SIG-M5 treated with dmso at 0.1 percent for 504 hours (cell line): ENCODE results near the gene RASSF5.
A peak's percentile ranks its signal among the peaks of the same experiment; 100 is the strongest.

Experiments used
- DNase-seq: peaks from one replicate; lab custom pipeline; 2025; ENCODE audit not compliant: unreplicated experiment; lab: John Stamatoyannopoulos, UW

Gene RASSF5

DNA sequence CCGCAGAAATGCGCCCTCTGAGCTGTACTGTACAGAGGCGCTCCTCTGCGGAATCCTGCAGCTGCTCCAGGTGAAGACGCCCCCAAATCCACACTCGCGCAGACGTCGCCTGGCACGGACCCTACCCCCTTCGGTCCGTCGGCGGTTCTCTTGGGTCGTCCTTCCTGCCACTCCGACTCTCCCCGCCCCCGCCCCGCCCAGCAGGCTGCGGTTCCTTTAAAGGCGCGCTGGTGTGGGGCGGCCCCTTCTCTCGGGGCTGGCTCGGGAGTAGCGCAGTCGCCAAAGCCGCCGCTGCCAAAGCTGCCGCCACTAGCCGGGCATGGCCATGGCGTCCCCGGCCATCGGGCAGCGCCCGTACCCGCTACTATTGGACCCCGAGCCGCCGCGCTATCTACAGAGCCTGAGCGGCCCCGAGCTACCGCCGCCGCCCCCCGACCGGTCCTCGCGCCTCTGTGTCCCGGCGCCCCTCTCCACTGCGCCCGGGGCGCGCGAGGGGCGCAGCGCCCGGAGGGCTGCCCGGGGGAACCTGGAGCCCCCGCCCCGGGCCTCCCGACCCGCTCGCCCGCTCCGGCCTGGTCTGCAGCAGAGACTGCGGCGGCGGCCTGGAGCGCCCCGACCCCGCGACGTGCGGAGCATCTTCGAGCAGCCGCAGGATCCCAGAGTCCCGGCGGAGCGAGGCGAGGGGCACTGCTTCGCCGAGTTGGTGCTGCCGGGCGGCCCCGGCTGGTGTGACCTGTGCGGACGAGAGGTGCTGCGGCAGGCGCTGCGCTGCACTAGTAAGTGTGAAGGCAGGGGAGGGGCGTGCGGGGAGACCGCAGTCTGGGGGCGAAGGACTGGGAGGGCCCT is at the start of gene RASSF5:
RASSF5 (plus strand) TSS at position 248 of the 846 bp plus-strand sequence; CDS start at position 320, 72 bp downstream.
- DNase-seq = peak; percentile 76

DNA sequence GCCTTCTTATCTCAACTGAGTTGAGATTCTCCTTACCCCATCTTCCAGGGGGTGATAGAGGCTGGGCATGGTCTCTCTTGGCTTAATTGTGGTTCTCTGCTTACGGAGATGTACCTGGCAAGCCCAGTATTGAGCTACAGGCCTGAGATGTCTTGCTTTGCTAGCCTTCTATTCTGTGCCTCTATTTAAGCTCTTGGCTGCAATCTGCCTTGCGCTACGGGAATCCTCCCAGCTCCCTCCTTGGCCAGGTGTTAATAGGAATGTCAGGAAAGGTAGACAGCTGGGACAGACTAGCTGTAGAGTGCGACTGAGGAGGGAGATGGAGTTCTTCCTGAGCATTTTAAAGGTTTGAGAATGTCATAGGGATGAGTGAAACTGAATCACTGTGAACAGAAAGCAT is 47.6 kb upstream of the RASSF5 start:
- DNase-seq = no peak

DNA sequence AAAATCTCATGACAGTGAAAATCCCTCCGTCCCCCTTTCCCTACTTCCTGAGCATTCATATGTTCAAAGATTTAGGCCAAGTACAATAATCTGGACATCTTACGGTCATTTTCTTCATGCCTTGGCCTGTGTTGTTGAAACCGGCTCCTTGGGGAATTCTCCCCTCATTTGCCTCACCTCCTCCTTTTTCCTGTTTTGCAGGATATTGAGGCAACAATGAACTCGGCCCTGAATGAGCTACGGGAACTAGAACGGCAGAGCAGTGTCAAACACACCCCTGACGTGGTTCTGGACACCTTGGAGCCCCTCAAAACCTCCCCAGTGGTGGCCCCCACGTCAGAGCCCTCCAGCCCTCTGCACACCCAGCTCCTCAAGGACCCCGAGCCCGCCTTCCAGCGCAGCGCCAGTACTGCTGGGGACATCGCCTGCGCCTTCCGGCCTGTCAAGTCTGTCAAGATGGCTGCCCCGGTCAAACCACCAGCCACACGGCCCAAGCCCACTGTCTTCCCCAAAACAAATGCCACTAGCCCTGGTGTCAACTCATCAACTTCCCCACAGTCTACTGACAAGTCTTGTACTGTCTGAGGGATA is 46.4 kb upstream of the RASSF5 start:
- DNase-seq = no peak

DNA sequence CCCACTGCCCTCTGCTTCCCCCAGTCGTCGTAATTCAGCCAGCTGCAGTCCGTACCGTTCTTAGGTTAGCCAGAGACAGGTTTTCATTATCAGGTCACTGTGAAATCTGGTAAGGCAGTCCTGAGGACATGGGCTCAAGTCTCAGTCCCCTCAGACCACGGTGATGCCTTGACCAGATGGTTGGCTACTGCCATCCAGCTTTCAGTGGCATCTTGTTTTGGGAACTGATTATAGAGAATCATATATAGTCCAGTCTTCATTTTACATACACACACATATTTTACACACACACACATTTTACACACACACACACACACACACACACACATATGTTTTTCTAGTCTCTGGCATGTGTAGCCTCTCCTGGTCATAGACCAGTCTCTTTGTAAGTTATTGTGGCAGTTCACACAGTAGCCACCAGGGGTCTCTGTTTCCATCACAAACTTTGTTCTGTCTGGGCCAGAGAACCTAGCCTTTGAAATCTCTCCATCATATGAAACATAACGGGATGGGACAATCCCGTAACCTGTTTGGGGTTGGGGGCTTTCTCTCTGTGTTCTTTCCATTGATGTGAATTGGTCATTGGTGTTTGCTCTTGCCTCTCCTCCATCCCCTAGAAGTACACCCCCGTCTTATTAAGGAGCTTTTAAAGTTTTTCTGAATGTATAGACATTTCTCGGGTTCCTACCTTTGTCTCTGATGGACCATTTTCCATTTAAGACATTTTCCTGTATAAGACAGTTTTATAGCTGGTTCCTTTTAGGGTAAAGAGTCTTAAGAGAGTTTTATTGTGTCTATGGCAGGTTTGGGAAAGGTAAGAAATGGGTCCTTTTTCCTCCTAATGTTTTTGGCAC is 45.5 kb upstream of the RASSF5 start:
- DNase-seq = peak; percentile 80

- DNase-seq = no peak
These were observed 44.2 kb upstream of the RASSF5 start for GRCh38 chr1:206463137-206463536.

- DNase-seq = no peak
These were observed 43.4 kb upstream of the RASSF5 start for GRCh38 chr1:206463911-206464310.

- DNase-seq = peak; percentile 53
These were observed 42.8 kb upstream of the RASSF5 start for GRCh38 chr1:206464456-206464964.

- no peak for DNase-seq
These were observed 41.4 kb upstream of the RASSF5 start for GRCh38 chr1:206465951-206466350.

DNA sequence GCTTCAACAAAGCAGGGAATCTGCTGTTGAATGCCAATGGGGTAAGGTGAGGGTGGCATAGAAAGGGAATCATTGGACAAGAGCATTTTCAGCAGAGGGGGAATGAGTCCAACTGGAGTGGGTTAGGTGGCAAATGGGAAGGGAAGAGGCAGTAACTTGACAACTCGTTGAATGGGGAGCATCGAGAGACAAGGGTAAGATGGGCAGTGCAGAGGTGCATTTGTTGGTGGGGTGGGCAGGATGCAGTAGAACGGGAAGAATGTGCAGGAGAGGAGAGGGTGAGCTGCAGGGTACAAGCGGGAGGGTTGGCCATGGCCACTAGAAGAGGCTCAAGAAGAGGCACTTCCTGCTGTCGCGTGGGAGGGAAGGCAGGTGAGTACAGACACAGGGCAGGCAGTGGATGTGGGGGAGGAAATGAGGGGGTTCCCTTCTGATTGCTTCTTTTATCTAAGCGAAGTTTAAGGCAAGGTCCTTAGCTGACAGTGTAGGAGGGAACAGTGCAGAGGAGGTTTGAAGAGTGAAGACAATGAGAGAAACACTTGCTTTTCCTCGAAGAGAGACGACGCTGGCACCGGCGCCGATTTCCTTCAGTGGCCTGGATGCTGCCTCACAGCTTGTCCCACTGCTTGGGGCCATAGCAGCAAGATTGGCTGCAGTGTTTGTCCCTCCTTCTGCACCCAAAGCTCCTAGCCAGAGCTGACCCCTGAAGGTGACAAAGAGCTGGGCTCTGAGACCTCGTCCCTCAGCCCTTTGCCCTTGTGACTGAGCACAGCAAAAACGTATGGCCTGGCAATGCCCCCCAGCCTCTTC is 40.3 kb upstream of the RASSF5 start:
- no peak for DNase-seq

DNA sequence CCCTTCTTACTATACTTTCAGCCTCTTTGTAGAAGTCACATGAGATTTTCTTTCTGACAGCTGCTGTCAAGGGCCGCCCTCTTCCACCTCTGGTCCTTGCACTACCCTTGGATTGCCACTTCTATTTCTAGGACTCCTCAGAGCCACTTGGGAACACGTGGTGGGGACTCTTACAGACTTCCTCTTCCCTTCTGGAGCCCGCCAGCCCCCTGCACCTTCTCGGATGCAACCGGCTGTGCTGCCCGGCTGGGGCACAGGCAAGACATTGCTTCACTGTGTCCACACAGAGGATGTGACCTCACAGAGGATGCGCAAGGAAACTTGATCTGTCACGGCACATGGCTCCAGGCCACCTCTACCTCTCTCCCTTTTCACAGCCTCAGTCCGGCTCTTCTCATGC is 39.4 kb upstream of the RASSF5 start:
- peak; percentile 99 for DNase-seq

DNA sequence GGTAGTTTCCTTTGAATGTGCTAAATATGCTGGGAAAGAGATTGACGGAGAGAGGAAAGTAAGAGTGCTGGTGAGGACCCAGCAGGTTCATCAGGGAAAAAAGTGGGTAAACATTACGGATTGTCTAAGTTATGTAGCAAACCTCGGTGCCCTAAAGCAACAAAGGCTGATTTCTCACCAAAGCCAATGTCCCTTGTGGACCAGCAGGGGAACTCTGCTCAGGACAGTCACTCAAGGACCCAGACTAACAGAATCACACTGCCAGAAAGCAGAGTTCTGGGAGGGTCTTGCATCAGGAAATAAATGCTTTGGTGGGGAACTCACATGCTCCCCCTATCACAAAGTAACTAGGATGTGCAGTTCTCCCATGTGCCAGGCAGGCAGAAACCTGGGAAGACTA is 38.8 kb upstream of the RASSF5 start:
- peak; percentile 51 for DNase-seq

GRCh38 chr1:206469411-206469932 is 37.9 kb upstream of the RASSF5 start:
- no peak for DNase-seq

- peak; percentile 98 for DNase-seq
These were observed 37.2 kb upstream of the RASSF5 start, which contains the start of gene IKBKE for GRCh38 chr1:206469933-206470691. IKBKE (plus strand) TSS chr1:206470476; CDS start chr1:206473228, 2,752 bp downstream.

DNA sequence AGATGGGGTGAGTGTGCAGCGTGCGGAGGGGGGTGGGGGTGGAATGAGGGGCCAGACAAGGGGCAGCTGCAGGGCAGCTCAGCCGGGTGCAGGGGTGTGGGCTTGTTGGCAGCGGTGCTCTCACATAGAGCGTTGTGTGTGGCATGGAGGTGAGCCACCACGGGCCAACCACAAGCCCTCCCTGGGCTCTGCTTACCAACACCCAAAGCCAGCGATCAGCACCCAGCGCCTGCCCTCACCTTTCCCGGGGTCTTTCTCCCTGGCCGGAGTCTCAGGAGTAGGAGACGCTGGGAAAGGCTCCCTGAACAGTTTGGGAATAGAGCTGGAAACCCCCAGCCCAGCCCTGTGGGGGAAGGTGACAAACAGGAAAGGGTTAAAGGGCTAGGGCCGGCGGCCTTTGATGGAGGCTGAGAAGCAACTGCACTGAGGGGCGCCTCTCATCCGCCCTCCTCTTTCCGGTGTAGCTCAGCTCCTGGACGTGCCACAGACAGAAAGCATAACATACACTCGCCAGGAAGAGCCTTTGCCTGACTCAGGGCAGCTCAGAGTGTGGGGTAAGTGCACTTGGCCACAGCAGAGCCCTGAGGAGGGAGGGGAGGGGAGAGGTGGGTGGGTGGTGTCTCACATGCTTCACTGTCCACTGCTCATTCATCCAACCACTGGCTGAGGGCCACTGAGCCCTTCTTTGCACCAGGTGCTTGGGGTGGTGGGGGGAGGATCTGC is 36.5 kb upstream of the RASSF5 start:
- peak; percentile 68 for DNase-seq

DNA sequence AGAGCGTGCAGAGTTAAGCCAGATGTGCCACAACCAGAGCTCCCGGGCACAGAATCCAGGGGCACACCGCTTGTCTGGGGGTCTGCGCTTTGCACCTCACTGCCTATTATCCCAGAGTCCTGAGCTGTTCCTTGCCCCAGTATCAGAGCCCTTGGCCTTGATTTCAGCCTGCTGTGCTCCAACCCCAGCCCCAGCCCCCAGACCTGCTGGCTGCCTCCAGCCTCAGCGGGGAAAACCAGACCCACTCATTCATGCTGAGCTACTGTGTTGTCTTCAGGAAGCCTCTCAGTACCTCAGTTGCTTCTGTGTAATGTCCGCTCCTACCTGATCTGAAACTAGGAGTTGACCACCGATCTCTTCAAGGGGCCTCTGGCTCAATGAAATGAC is 35.9 kb upstream of the RASSF5 start:
- DNase-seq = no peak

GRCh38 chr1:206472024-206472423 is 35.3 kb upstream of the RASSF5 start:
- DNase-seq = no peak

DNA sequence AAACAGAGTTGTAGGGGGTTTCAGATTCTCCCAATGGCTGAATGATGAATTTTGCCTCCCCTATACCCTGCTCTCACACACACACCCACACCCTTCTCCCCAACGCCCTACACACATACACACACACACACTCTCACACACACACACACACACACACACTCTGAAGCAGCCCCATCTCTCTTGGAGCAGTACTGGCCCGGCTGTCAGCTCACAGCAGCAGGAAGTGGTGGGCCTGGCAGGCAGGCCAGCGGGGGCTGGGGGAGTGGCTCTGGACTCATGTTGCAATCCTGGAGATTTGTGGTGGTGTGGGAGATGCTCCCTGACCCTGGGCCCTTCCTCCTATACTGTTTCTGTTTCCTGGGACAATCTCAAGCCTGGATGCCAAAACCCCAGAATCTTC is 34.9 kb upstream of the RASSF5 start:
- DNase-seq = peak; percentile 94

DNA sequence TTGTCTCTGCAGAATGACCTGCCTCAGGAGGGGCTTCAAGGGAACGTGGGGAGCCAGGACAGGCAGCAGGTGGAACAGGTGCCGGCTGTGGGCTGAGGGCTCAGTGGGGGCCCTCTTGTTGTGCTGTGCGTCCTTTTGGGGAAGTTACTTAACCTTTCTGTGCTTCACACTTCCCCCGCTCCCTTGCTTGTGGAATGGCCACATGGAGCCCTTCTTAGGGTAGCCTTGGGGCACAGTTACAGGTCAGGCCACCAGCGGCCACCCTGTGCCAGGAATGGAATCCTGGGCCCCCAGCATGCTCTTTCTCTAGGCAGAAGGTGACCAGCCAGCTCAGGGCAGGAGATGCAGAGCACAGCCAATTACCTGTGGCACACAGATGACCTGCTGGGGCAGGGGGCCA is 34.4 kb upstream of the RASSF5 start:
- peak; percentile 77 for DNase-seq

DNA sequence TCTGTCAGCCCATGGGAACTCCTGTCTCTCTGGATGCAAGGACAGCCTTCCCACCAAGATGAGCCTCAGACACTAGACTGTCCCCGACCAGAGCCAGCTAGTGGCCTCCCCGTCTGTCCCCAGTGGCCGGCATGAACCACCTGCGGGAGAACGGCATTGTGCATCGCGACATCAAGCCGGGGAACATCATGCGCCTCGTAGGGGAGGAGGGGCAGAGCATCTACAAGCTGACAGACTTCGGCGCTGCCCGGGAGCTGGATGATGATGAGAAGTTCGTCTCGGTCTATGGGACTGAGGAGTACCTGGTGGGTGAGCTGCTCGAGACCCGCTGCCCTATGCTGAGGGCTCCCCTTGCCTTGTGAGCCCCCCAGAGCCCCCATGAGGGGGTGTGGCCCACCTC is 31.3 kb upstream of the RASSF5 start:
- DNase-seq = no peak
